ENCODE data around the gene BGN.

DNA sequence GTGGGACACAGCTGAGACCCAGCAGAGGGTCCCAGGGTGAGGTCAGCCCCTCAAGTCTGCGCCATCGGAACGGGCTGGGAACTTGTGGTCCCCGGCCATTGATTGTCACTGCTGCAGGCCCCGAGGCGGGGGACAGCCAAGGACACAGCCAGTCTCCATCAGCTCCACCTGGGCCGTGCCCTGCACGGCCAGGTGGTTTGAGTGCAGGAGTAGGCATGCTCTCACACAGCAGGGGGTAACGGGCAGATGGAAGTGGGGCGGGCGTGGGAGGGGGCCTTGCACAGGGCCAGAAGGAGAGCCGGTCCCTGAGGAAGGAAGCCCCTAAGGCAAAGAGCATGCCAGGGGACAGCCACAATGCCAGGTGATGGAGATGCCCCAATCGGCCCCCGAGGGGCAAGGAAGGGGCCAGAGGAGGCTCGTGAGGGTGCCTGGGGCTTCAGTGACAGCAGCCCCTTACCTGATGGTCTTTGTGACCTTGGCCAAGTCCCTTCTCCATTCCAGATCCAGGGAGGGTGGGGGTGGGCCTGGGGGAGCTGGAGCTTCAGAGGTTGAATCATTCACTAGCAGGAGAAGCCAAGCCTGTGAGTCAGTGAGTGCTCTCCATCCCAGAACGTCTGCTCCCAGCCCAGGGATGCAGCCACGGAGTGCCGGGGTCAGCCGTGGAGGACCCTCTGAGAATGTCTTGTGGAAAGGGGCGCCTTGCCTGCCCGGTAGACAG, 24.9 kb downstream of the BGN start:
- TF ChIP-seq CTCF (IDR thresholded peaks at IDR 0.05; ENCODE audit: low read depth, low read length) (no peak), EZH2phosphoT487 (IDR thresholded peaks at IDR 0.05; ENCODE audit: low read depth) (no peak)
